Measurements from ENCODE around the gene INAVA.

The INAVA gene

GRCh38 chr1:200877839-200878551, 16.7 kb upstream of the INAVA start:
- DNase-seq = no peak

GRCh38 chr1:200880212-200880611, 14.5 kb upstream of the INAVA start:
- no peak for DNase-seq

- no peak for DNase-seq
These were observed 11.6 kb upstream of the INAVA start for GRCh38 chr1:200883118-200883517.

- DNase-seq = no peak
These were observed 8.9 kb upstream of the INAVA start for GRCh38 chr1:200885623-200886402.

- no peak for DNase-seq
These were observed 8.1 kb upstream of the INAVA start for GRCh38 chr1:200886594-200886993.

- DNase-seq = no peak
These were observed 7.7 kb upstream of the INAVA start for GRCh38 chr1:200887036-200887435.

- DNase-seq = no peak
These were observed 6.8 kb upstream of the INAVA start for GRCh38 chr1:200887772-200888348.

GRCh38 chr1:200888349-200888838, 6.3 kb upstream of the INAVA start:
- DNase-seq = no peak

GRCh38 chr1:200889571-200889970, 5.1 kb upstream of the INAVA start:
- DNase-seq = no peak

- no peak for DNase-seq
These were observed 4.7 kb upstream of the INAVA start for GRCh38 chr1:200890027-200890426.

GRCh38 chr1:200890818-200891773, 3.6 kb upstream of the INAVA start:
- no peak for DNase-seq

GRCh38 chr1:200891774-200892157, 2.9 kb upstream of the INAVA start:
- no peak for DNase-seq

- DNase-seq = no peak
These were observed 2.2 kb upstream of the INAVA start for GRCh38 chr1:200892546-200892945.

GRCh38 chr1:200892958-200893357, 1.7 kb upstream of the INAVA start:
- DNase-seq = no peak

GRCh38 chr1:200893411-200893901, 1.2 kb upstream of the INAVA start:
- DNase-seq = no peak

- DNase-seq = no peak
These were observed 716 bp downstream of the INAVA start for GRCh38 chr1:200895443-200895789.

- no peak for DNase-seq
These were observed 1.3 kb downstream of the INAVA start for GRCh38 chr1:200895801-200896530.

- no peak for DNase-seq
These were observed 2.0 kb downstream of the INAVA start for GRCh38 chr1:200896531-200897196.

GRCh38 chr1:200897259-200897658, 2.6 kb downstream of the INAVA start:
- no peak for DNase-seq

- DNase-seq = no peak
These were observed 4.3 kb downstream of the INAVA start for GRCh38 chr1:200899015-200899386.

GRCh38 chr1:200899451-200899915, 4.8 kb downstream of the INAVA start:
- no peak for DNase-seq
